Measurements from ENCODE around the gene ASF1B.

ASF1B gene

GRCh38 chr19:14158276-14159023 is 22.1 kb upstream of the ASF1B start:
- no peaks in the 10 kb centered on the region for H3K4me1 ChIP-seq (ENCODE audit: control insufficient read depth, insufficient read depth, low read length)
- H3K9ac ChIP-seq (ENCODE audit: low read length), result no peak overlapping the region
- no peaks in the 10 kb centered on the region for H3K27me3 ChIP-seq (ENCODE audit: control insufficient read depth, insufficient read depth, low read length)
- no peak overlapping the region for H3K4me3 ChIP-seq (ENCODE audit: low read depth, low read length)
- H3K36me3 ChIP-seq (ENCODE audit: control insufficient read depth, insufficient read depth, low read length), result peaks cover 93% of the 10 kb centered on the region
- no peak overlapping the region for H3K27ac ChIP-seq (ENCODE audit: low read depth, low read length)
- H3K9me3 ChIP-seq (ENCODE audit: control insufficient read depth, insufficient read depth, low read depth, low read length), result no peaks in the 10 kb centered on the region

DNA sequence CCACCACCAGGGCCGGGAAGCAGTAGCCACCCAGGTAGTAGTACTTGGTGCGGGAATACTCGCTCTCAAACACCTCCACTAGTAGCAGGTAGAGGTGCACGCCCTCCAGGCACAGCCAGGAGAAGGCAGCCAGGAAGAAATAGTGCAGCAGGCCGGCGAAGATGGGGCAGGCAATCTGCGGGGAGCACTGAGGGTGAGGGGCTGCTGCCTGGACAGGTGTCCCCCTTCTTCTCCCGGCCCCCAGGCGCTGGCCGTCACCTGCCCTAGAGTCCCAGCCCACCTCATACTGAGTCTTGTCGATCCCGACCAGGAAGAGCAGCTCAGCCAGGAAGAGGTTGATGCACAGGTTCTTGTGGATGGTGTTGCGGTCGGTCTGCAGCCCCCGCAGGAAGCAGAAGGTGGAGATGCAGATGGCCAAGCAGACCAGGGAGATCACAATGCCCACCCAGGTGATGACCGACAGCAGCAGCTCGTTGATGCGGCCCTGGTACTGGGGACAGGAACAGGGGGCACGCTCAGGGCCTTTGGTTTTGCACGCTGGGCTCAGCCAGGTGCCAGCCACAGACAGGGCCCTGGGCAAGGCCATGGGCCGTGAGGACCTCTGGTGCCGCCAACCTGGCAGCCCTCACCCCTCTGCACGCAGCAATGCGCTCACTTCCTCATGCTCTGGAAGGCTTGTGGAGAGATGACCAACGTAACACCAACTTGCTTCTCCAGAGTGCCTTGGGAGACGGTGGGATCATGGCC is 20.8 kb upstream of the ASF1B start:
- H3K27ac ChIP-seq (ENCODE audit: low read depth, low read length), result no peak overlapping the region
- no peak overlapping the region for H3K9ac ChIP-seq (ENCODE audit: low read length)
- H3K27me3 ChIP-seq (ENCODE audit: control insufficient read depth, insufficient read depth, low read length), result no peaks in the 10 kb centered on the region
- H3K9me3 ChIP-seq (ENCODE audit: control insufficient read depth, insufficient read depth, low read depth, low read length), result no peaks in the 10 kb centered on the region
- H3K36me3 ChIP-seq (ENCODE audit: control insufficient read depth, insufficient read depth, low read length), result peaks cover 92% of the 10 kb centered on the region
- no peaks in the 10 kb centered on the region for H3K4me1 ChIP-seq (ENCODE audit: control insufficient read depth, insufficient read depth, low read length)
- no peak overlapping the region for H3K4me3 ChIP-seq (ENCODE audit: low read depth, low read length)

- no peak overlapping the region for H3K9ac ChIP-seq (ENCODE audit: low read length)
- no peaks in the 10 kb centered on the region for H3K9me3 ChIP-seq (ENCODE audit: control insufficient read depth, insufficient read depth, low read depth, low read length)
- no peaks in the 10 kb centered on the region for H3K27me3 ChIP-seq (ENCODE audit: control insufficient read depth, insufficient read depth, low read length)
- no peaks in the 10 kb centered on the region for H3K4me1 ChIP-seq (ENCODE audit: control insufficient read depth, insufficient read depth, low read length)
- no peak overlapping the region for H3K4me3 ChIP-seq (ENCODE audit: low read depth, low read length)
- no peak overlapping the region for H3K27ac ChIP-seq (ENCODE audit: low read depth, low read length)
- peaks cover 91% of the 10 kb centered on the region for H3K36me3 ChIP-seq (ENCODE audit: control insufficient read depth, insufficient read depth, low read length)
Observed at GRCh38 chr19:14156122-14156521, 19.7 kb upstream of the ASF1B start.

GRCh38 chr19:14155371-14155770 is 19.0 kb upstream of the ASF1B start:
- no peak overlapping the region for H3K4me3 ChIP-seq (ENCODE audit: low read depth, low read length)
- peaks cover 89% of the 10 kb centered on the region for H3K36me3 ChIP-seq (ENCODE audit: control insufficient read depth, insufficient read depth, low read length)
- no peak overlapping the region for H3K9ac ChIP-seq (ENCODE audit: low read length)
- H3K27me3 ChIP-seq (ENCODE audit: control insufficient read depth, insufficient read depth, low read length), result no peaks in the 10 kb centered on the region
- H3K4me1 ChIP-seq (ENCODE audit: control insufficient read depth, insufficient read depth, low read length), result peaks cover under 1% of the 10 kb centered on the region; the same call in 1 of the 2 replicates
- no peaks in the 10 kb centered on the region for H3K9me3 ChIP-seq (ENCODE audit: control insufficient read depth, insufficient read depth, low read depth, low read length)
- no peak overlapping the region for H3K27ac ChIP-seq (ENCODE audit: low read depth, low read length)

- Histone ChIP-seq H3K27ac (ENCODE audit: low read depth, low read length) (no peak overlapping the region), H3K9ac (ENCODE audit: low read length) (no peak overlapping the region), H3K9me3 (ENCODE audit: control insufficient read depth, insufficient read depth, low read depth, low read length) (no peaks in the 10 kb centered on the region), H3K4me3 (ENCODE audit: low read depth, low read length) (no peak overlapping the region), H3K36me3 (ENCODE audit: control insufficient read depth, insufficient read depth, low read length) (peaks cover 66% of the 10 kb centered on the region), H3K27me3 (ENCODE audit: control insufficient read depth, insufficient read depth, low read length) (no peaks in the 10 kb centered on the region), H3K4me1 (ENCODE audit: control insufficient read depth, insufficient read depth, low read length) (peaks cover 26% of the 10 kb centered on the region)
Observed at GRCh38 chr19:14152713-14153112, 16.3 kb upstream of the ASF1B start.

GRCh38 chr19:14150770-14151661 is 14.6 kb upstream of the ASF1B start:
- H3K4me3 ChIP-seq (ENCODE audit: low read depth, low read length), result no peak overlapping the region
- no peak overlapping the region for H3K9ac ChIP-seq (ENCODE audit: low read length)
- no peaks in the 10 kb centered on the region for H3K9me3 ChIP-seq (ENCODE audit: control insufficient read depth, insufficient read depth, low read depth, low read length)
- H3K4me1 ChIP-seq (ENCODE audit: control insufficient read depth, insufficient read depth, low read length), result peaks cover 26% of the 10 kb centered on the region
- no peaks in the 10 kb centered on the region for H3K27me3 ChIP-seq (ENCODE audit: control insufficient read depth, insufficient read depth, low read length)
- no peak overlapping the region for H3K27ac ChIP-seq (ENCODE audit: low read depth, low read length)
- peaks cover 50% of the 10 kb centered on the region for H3K36me3 ChIP-seq (ENCODE audit: control insufficient read depth, insufficient read depth, low read length)

DNA sequence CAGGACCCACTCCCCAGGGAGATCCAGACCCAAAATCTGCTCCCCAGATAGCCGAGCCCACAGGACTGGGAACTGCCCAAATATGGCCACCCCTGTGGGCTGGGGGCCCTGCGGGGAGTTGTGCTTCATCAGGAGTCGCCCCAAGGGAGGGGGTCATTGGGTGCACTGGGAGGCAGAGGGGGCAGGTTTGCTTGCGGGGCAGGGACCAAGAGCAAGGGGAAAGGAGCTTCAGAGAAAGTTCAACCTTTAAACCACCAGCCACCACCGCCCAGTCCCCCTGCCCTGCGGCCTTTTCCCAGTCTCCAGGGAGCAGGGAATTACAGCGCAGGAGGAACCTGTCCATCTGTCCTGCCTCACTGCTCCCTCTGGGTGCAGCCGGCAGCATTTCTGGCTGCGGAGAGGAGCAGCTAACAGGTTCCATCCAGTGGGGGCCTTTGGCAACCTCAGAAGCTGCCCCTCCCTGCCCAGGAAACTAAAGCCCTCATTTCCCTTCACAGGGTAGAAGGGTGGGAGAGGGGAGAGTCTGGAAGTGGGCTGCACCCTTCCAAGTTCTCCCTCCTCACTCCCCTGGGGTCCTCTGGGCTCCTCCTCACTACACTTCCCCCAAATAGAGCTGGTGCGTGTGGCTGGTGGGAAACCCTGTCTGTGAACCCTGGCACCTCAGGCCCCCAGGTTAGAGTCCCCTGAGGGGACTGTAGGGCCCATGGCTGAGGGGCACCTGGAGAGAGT is 13.8 kb upstream of the ASF1B start:
- H3K9me3 ChIP-seq (ENCODE audit: control insufficient read depth, insufficient read depth, low read depth, low read length), result no peaks in the 10 kb centered on the region
- no peak overlapping the region for H3K27ac ChIP-seq (ENCODE audit: low read depth, low read length)
- no peaks in the 10 kb centered on the region for H3K27me3 ChIP-seq (ENCODE audit: control insufficient read depth, insufficient read depth, low read length)
- no peak overlapping the region for H3K4me3 ChIP-seq (ENCODE audit: low read depth, low read length)
- H3K9ac ChIP-seq (ENCODE audit: low read length), result no peak overlapping the region
- H3K36me3 ChIP-seq (ENCODE audit: control insufficient read depth, insufficient read depth, low read length), result peaks cover 42% of the 10 kb centered on the region
- H3K4me1 ChIP-seq (ENCODE audit: control insufficient read depth, insufficient read depth, low read length), result peaks cover 26% of the 10 kb centered on the region

- Histone ChIP-seq H3K36me3 (ENCODE audit: control insufficient read depth, insufficient read depth, low read length) (peaks cover 36% of the 10 kb centered on the region), H3K27ac (ENCODE audit: low read depth, low read length) (no peak overlapping the region), H3K4me1 (ENCODE audit: control insufficient read depth, insufficient read depth, low read length) (peaks cover 26% of the 10 kb centered on the region), H3K4me3 (ENCODE audit: low read depth, low read length) (no peak overlapping the region), H3K9me3 (ENCODE audit: control insufficient read depth, insufficient read depth, low read depth, low read length) (no peaks in the 10 kb centered on the region), H3K9ac (ENCODE audit: low read length) (no peak overlapping the region), H3K27me3 (ENCODE audit: control insufficient read depth, insufficient read depth, low read length) (no peaks in the 10 kb centered on the region)
Observed at GRCh38 chr19:14149509-14149994, 13.2 kb upstream of the ASF1B start.

DNA sequence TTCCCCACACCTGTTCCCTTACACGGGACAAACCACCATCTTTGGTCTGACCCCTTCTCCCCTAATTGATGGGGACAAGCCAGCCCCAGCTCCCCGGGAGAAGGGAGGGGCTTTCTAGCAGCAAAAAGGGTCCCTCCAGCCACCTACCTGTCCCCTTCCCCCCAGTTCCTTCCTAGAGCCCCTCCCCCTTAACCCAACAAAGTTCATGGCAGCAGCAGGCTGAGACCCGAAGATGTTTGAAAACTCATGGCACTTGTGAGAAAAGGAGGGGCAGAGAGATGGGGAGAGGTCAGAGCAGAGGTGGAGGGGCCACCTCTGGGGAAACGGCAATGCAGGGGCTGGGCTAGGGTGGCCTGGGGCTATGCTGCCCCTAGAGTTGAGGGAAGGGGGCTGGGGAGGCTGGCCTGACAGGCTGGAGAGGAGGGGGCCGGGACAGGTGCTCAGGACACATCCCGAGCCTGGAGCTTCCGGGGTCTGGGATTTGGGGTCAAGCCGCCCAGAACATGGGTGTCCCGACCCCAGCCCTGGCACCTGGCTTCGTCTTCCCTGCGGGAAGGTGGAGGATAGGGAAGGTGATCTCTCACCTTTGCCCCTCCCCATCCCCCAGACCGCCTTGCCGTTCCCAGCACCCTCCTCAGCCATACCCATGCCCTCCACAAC is 12.5 kb upstream of the ASF1B start:
- no peaks in the 10 kb centered on the region for H3K27me3 ChIP-seq (ENCODE audit: control insufficient read depth, insufficient read depth, low read length)
- H3K9me3 ChIP-seq (ENCODE audit: control insufficient read depth, insufficient read depth, low read depth, low read length), result no peaks in the 10 kb centered on the region
- peaks cover 29% of the 10 kb centered on the region for H3K36me3 ChIP-seq (ENCODE audit: control insufficient read depth, insufficient read depth, low read length)
- no peak overlapping the region for H3K9ac ChIP-seq (ENCODE audit: low read length)
- peaks cover 26% of the 10 kb centered on the region for H3K4me1 ChIP-seq (ENCODE audit: control insufficient read depth, insufficient read depth, low read length)
- no peak overlapping the region for H3K4me3 ChIP-seq (ENCODE audit: low read depth, low read length)
- H3K27ac ChIP-seq (ENCODE audit: low read depth, low read length), result no peak overlapping the region; the same call in 1 of the 2 replicates
